ENCODE data around the gene MOB3C. TPM values are rescaled to one million over a fixed set of nuclear protein-coding genes. Genes with fewer than 3 reads are reported as not detected.

MOB3C gene
- total and polyA plus RNA-seq, 10 of the 15 experiments (the other 5 are each of a cell fraction or from before 2014, with no cell fraction given), result 1.0 to 16.0 (median 9.4) TPM

- peak overlapping the region; percentile 65; the same call in 1 of the 2 replicates for H3K4me3 ChIP-seq
- CTCF ChIA-PET, result interaction anchor here (0.7 to 4.3 kb wide), 6 partner anchors 9 to 112 kb away, joined by 3 to 30 read pairs (median 3); partner anchors contain the start of genes ATPAF1 and MKNK1
- DNase-seq (ENCODE audit: low read depth, low spot score), result peak; percentile 42
- H3K27ac ChIP-seq (ENCODE audit: control insufficient read depth, insufficient read depth), result peak overlapping the region; percentile 64
- WGBS (ENCODE audit: insufficient coverage, insufficient replicate concordance, low lambda C conversion rate, missing lambda C conversion rate), result 51% methylated on average over 15 of the region's 16 CpGs
- RAD21 ChIA-PET (ENCODE audit: unreplicated experiment), result interaction anchor here (1.3 to 4.3 kb wide), 2 partner anchors 10 to 105 kb away, joined by 3 to 41 read pairs; partner anchors contain the start of genes EFCAB14 and MKNK1
- H3K27me3 ChIP-seq (replicated peaks in 1 of 2; ENCODE audit: control insufficient read depth in 2 of 2, insufficient read depth in 2 of 2, low read length in 1 of 2), result no peaks in the 10 kb centered on the region
- in situ Hi-C loops (cut with MboI), result no loop called here
- H2AFZ ChIP-seq (ENCODE audit: control insufficient read depth, low read depth, low read length), result no peak overlapping the region
- no peak for FAIRE-seq
- no peaks in the 10 kb centered on the region for H4K20me1 ChIP-seq (ENCODE audit: control insufficient read depth, insufficient read depth)
- peaks cover 0 to 1% of the 10 kb centered on the region in 2 experiments; a peak in 1 of 4 replicates for H3K36me3 ChIP-seq (ENCODE audit: control insufficient read depth in 2 of 2, insufficient read depth in 2 of 2, low read length in 1 of 2)
- peaks cover 36% of the 10 kb centered on the region for H3K79me2 ChIP-seq (ENCODE audit: control insufficient read depth, insufficient read depth, low read length)
- POLR2A ChIA-PET, result interaction anchor here (0.6 to 8.8 kb wide), 4 partner anchors 8 to 105 kb away, joined by 3 to 124 read pairs (median 4); partner anchors contain the start of genes EFCAB14 and MKNK1
- H3K9ac ChIP-seq (ENCODE audit: control insufficient read depth, insufficient read depth, low read length), result peak overlapping the region; percentile 49; the same call in 1 of the 2 replicates
- SMC1A ChIA-PET (ENCODE audit: uncharacterized antibody, unreplicated experiment), result interaction anchor here (0.8 to 2.0 kb wide), 5 partner anchors 8 to 84 kb away, joined by 3 to 14 read pairs (median 6); partner anchors contain the start of genes ATPAF1 and MKNK1
- peaks cover 45% of the 10 kb centered on the region for H3K4me1 ChIP-seq (ENCODE audit: control insufficient read depth, insufficient read depth, low read length)
- peak overlapping the region; percentile 87 for H3K4me2 ChIP-seq (ENCODE audit: control insufficient read depth, insufficient read depth)
- ATAC-seq, result peak; percentile 72
- no TSS peak for BruUV-seq (replicated peaks)
- intact Hi-C loops (cut with micrococcal nuclease; ENCODE audit: unreplicated experiment), result no loop called here
- no peaks in the 10 kb centered on the region for H3K9me3 ChIP-seq (replicated peaks; ENCODE audit: control insufficient read depth, insufficient read depth, low read length)
- no peak for TF ChIP-seq HDGF (IDR thresholded peaks at IDR 0.05)
- TF ChIP-seq WRNIP1 (IDR thresholded peaks at IDR 0.05; ENCODE audit: borderline replicate concordance, low read depth, low read length), result no peak
- no peak for TF ChIP-seq ESRRA (IDR thresholded peaks at IDR 0.05; ENCODE audit: low read length)
- no peak for TF ChIP-seq RAD51 (IDR thresholded peaks at IDR 0.05)
- no peak for TF ChIP-seq ZNF687 (IDR thresholded peaks at IDR 0.05)
- no peak for TF ChIP-seq CBX3 (IDR thresholded peaks at IDR 0.05; ENCODE audit: borderline replicate concordance, low read depth)
- no peak for TF ChIP-seq NBN (IDR thresholded peaks at IDR 0.05)
- no peak for TF ChIP-seq SREBF1 (IDR thresholded peaks at IDR 0.05; ENCODE audit: low read length)
- TF ChIP-seq HCFC1 (IDR thresholded peaks at IDR 0.05; ENCODE audit: low read length), result no peak
- TF ChIP-seq NR2F1 (conservative IDR thresholded peaks at IDR 0.05), result peak; percentile 39; the same call in 1 of the 2 replicates
- peak; percentile 19; the same call in 1 of the 2 replicates for TF ChIP-seq BACH1 (IDR thresholded peaks at IDR 0.05; ENCODE audit: borderline replicate concordance)
- TF ChIP-seq IKZF1 (conservative IDR thresholded peaks at IDR 0.05), result 0 out of 2 replicates have a peak, but pooled peaks have one; percentile 52
- TF ChIP-seq FOS (IDR thresholded peaks at IDR 0.05; ENCODE audit: borderline replicate concordance, extremely low read depth, insufficient read length), result no peak
- no peak for TF ChIP-seq SIN3A (IDR thresholded peaks at IDR 0.05; ENCODE audit: low read depth, low read length)
- TF ChIP-seq CHD1 (IDR thresholded peaks at IDR 0.05; ENCODE audit: low read depth, low read length), result no peak
- TF ChIP-seq RCOR1 (conservative IDR thresholded peaks at IDR 0.05; ENCODE audit: low read depth, low read length), result no peak
- no peak for TF ChIP-seq KDM1A (IDR thresholded peaks at IDR 0.05; ENCODE audit: borderline replicate concordance)
- peak in 1 of 2 experiments; percentile 65; a peak in 1 of 4 replicates for TF ChIP-seq SRF (IDR thresholded peaks at IDR 0.05; ENCODE audit: low read depth in 2 of 2, low read length in 2 of 2)
- TF ChIP-seq BCL3 (IDR thresholded peaks at IDR 0.05; ENCODE audit: borderline replicate concordance, insufficient read depth, low read depth, low read length, poor library complexity, severe bottlenecking), result no peak
- no peak for TF ChIP-seq CHD4 (IDR thresholded peaks at IDR 0.05)
Observed at GRCh38 chr1:46613661-46614603, 2.7 kb downstream of the MOB3C start.
